EL (cell line): ENCODE measurements around the gene RAB3IP.
A peak's percentile ranks its signal among the peaks of the same experiment; 100 is the strongest.
"Not testable (repeated sequence)": the region's sequence is repeated elsewhere in the genome, so short reads cannot be mapped to it uniquely, and the experiment has no call there.

Source experiments
- DNase-seq: peaks from one replicate; pipeline ENCODE4 v3.0.0-alpha.2; 2016

RAB3IP gene

DNA sequence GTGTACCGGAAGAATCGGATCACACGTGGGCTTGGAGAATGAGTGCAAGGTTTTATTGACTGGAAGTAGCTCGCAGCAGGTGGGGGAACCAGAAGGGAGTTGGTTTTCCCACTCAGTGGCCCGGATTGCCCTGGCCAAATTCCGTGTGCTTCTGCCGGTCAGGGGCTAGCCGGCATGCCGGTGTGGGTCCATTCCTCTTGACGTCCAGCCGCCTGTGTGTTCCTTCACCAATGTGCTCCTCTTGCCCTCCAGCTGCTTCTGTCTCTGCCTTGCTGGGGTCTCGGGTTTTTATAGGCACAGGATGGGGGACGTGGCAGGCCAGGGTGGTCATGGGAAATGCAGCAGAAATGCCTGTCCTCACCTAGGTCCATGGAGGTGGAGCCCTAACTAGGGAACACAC, 97.4 kb downstream of the RAB3IP start:
- DNase-seq: no peak

DNA sequence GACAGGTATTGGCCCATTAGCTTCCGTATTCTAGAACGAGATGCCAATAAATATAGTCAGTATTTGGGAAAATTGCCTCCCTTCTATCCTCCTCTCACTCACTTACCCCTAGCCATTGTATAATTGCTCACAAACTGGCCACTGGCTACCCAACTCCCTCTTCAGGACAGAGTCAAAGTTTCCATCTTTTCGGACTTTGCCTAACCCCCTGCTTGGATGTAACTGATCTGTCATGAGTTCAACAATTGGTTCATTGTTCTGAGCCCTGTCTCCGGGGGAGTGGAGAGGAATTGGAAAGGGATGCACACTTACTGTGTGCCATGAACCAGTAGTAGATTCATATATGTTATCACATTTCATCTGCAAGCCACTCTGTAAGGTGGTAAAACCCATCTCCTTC, 98.5 kb downstream of the RAB3IP start:
- no peak for DNase-seq

- no peak for DNase-seq
Observed at GRCh38 chr12:69837657-69838415, 99.2 kb downstream of the RAB3IP start.

GRCh38 chr12:69840727-69841126, 102.1 kb downstream of the RAB3IP start:
- no peak for DNase-seq

GRCh38 chr12:69843608-69844007, 104.9 kb downstream of the RAB3IP start:
- DNase-seq: no peak

DNA sequence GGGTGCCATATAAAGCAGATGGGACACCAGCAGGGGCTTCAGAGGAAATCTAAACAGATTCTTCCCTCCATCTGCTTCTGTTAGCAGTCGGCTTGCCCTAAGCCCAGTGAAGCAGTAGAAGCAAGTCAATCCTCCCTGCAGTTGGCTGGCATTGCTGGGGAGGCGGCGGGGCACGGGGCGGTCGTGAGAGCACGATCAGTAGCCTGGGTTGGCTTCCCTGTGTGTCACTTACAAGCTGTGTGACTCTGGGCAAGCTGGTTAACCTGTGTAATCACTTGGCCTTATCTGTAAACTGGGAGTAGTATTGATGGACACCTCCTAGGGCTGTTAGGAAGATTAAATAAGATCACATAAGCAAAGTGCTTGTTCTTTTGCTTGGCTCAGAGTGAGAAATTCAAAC, 105.8 kb downstream of the RAB3IP start:
- DNase-seq: no peak

DNA sequence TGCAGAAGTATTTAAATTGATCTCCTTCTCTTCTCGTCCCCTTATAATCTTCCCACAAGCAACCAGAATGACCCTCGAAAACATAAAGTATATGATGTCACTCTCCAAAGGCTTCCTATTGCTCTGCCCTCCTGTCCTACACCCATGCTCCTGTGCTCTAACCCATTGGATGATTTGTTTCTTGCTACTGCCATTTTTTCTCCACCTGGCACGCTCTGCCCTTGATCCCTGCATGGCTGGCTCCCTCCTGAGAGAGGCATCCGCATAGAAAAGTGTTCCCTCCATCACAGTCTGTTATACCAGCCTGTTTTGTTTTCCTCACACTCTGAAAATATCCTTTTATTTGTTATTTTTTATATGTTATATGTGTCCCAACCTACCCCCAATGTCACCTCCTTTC, 106.2 kb downstream of the RAB3IP start:
- DNase-seq: no peak

DNA sequence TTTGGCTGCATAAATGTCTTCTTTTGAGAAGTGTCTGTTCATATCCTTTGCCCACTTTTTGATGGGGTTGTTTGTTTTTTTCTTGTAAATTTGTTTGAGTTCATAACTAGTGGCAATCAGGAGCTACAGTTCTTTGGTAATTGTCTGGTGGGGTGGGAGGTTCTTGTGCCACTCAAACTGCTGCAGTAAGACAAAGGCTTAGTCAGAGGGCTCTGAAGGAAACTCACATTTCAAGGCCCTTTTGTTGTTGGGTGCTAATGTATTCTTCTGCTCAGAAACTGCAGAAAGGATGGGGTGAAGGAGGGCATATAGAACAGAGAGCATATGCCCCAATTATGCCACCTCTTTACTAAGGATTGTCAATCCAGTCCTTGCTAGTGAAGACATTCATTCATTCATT, 108.3 kb downstream of the RAB3IP start:
- no peak for DNase-seq

GRCh38 chr12:69851976-69852375, 113.3 kb downstream of the RAB3IP start:
- DNase-seq: peak; percentile 49

DNA sequence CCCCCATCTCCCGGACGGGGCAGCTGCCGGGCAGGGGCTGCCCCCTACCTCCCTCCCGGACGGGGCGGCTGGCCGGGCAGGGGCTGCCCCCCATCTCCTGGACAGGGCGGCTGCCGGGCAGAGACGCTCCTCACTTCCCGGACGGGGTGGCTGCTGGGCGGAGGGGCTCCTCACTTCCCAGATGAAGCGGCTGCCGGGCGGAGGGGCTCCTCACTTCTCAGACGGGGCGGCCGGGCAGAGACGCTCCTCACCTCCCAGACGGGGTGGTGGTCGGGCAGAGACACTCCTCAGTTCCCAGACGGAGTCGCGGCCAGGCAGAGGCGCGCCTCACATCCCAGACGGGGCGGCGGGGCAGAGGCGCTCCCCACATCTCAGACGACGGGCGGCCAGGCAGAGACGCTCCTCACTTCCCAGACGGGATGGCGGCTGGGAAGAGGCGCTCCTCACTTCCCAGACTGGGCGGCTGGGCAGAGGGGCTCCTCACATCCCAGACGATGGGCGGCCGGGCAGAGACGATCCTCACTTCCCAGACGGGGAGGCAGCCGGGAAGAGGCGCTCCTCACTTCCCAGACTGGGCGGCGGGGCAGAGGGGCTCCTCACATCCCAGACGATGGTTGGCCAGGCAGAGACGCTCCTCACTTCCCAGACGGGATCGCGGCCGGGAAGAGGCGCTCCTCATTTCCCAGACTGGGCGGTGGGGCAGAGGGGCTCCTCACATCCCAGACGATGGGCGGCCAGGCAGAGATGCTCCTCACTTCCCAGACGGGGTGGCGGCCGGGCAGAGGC, 114.7 kb downstream of the RAB3IP start:
- DNase-seq: not testable (repeated sequence)

- no peak for DNase-seq
Observed at GRCh38 chr12:69866698-69867097, 128.0 kb downstream of the RAB3IP start.

DNA sequence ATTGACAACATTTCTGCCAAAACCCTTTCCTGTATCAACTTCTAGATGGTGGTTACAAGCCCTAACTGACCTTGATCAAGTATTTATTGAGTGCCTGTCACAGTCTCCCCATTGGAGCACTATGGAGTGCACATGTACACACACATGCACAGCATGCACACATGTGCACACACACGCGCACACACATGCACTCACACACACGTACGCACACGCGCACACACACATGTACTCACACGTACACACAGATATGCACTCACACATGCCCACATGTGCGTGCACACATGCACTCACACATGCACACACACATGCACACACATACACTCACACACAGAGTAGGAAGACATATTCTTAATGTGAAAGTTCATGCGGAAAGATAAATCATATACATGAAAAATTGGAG, 130.0 kb downstream of the RAB3IP start:
- no peak for DNase-seq

GRCh38 chr12:69872804-69873203, 134.1 kb downstream of the RAB3IP start:
- no peak for DNase-seq
